SH-SY5Y (cell line): ENCODE measurements around the gene ATP6V1B1.

Experiments used
- GATA2 ChIP-seq: IDR thresholded peaks from 2 replicates; pipeline ENCODE4 v1.6.1; 2011; ENCODE audit warnings: mild to moderate bottlenecking, low read depth, low read length
- GATA3 ChIP-seq: IDR thresholded peaks from 2 replicates; pipeline ENCODE4 v1.6.1; 2011; ENCODE audit warnings: low read depth, mild to moderate bottlenecking, low read length, moderate library complexity

Gene ATP6V1B1

GRCh38 chr2:70959851-70960832, 24.4 kb downstream of the ATP6V1B1 start:
- TF ChIP-seq GATA3, result no peak
- TF ChIP-seq GATA2, result no peak

GRCh38 chr2:70960833-70961647, 25.3 kb downstream of the ATP6V1B1 start:
- TF ChIP-seq GATA3, result no peak
- TF ChIP-seq GATA2, result no peak

GRCh38 chr2:70961648-70961994, 25.9 kb downstream of the ATP6V1B1 start:
- TF ChIP-seq GATA3 (no peak), GATA2 (no peak)

- TF ChIP-seq GATA3, result no peak
- TF ChIP-seq GATA2, result no peak
Observed at GRCh38 chr2:70962211-70962884, 26.6 kb downstream of the ATP6V1B1 start.

GRCh38 chr2:70962885-70963878, 27.5 kb downstream of the ATP6V1B1 start:
- TF ChIP-seq GATA3 (no peak), GATA2 (no peak)

- TF ChIP-seq GATA2 (no peak), GATA3 (no peak)
Observed at GRCh38 chr2:70964133-70964532, 28.4 kb downstream of the ATP6V1B1 start.

GRCh38 chr2:70964596-70965386, 29.1 kb downstream of the ATP6V1B1 start:
- TF ChIP-seq GATA3 (no peak), GATA2 (no peak)

GRCh38 chr2:70965506-70965905, 29.8 kb downstream of the ATP6V1B1 start:
- TF ChIP-seq GATA3 (no peak), GATA2 (no peak)

GRCh38 chr2:70966681-70967080, 31.0 kb downstream of the ATP6V1B1 start:
- TF ChIP-seq GATA3 (no peak), GATA2 (no peak)

GRCh38 chr2:70967189-70967588, 31.5 kb downstream of the ATP6V1B1 start:
- no peak for TF ChIP-seq GATA3
- TF ChIP-seq GATA2, result no peak

GRCh38 chr2:70974592-70974991, 38.9 kb downstream of the ATP6V1B1 start:
- TF ChIP-seq GATA3 (no peak), GATA2 (no peak)

- no peak for TF ChIP-seq GATA3
- TF ChIP-seq GATA2, result no peak
Observed at GRCh38 chr2:70975237-70975636, 39.5 kb downstream of the ATP6V1B1 start.
